Measurements from ENCODE around the gene KRT77.

- no peak for TF ChIP-seq CTCF (IDR thresholded peaks at IDR 0.05; ENCODE audit: low read depth, low read length)
- no peak for TF ChIP-seq EZH2phosphoT487 (IDR thresholded peaks at IDR 0.05; ENCODE audit: low read depth)
These were observed 43.9 kb downstream of the KRT77 start for GRCh38 chr12:52659395-52659794.

Measured in OCI-LY3 (cell line).